K562 (cell line): ENCODE measurements around the gene CIAO3. TPM values are rescaled to one million over a fixed set of nuclear protein-coding genes. Genes with fewer than 3 reads are reported as not detected.

Source experiments
- ARID3A ChIP-seq: IDR thresholded peaks from 2 replicates; pipeline ENCODE4 v1.6.1; 2012; ENCODE audit warnings: low read depth, low read length, improper control_type of control experiment, borderline replicate concordance
- BCOR ChIP-seq: fragments of 450-650 bp; IDR thresholded peaks from 2 replicates; pipeline ENCODE4 v1.6.1; 2016
- ESRRA ChIP-seq: fragments of 450-650 bp; IDR thresholded peaks from 2 replicates; pipeline ENCODE4 v1.6.1; 2014; ENCODE audit warnings: low read depth, mild to moderate bottlenecking, moderate library complexity, borderline replicate concordance
- ETV1 ChIP-seq: fragments of 450-650 bp; conservative IDR thresholded peaks from 2 replicates; pipeline ENCODE4 v1.6.1; 2016; ENCODE audit warnings: missing genetic modification characterization, control low read depth, low read depth, missing compliant biosample characterization
- FOXJ3 ChIP-seq: sonication (generic); formaldehyde crosslinking; IDR thresholded peaks from 2 replicates; pipeline ENCODE4 v1.4.0; 2020; ENCODE audit warnings: mild to moderate bottlenecking, missing genetic modification reagents
- GABPA ChIP-seq: fragments of 200-800 bp; sonication (Bioruptor generic); conservative IDR thresholded peaks from 2 replicates; pipeline ENCODE4 v1.6.1; 2016; ENCODE audit warnings: low read depth, missing genetic modification characterization, missing compliant biosample characterization
- LCOR ChIP-seq: sonication (generic); formaldehyde crosslinking; IDR thresholded peaks from 2 replicates; pipeline ENCODE4 v1.8.0; 2022; ENCODE audit warnings: mild to moderate bottlenecking, missing genetic modification reagents
- MAZ ChIP-seq, 2 experiments: fragments of 450-650 bp in 1 of 2; sonication (generic) in 1 of 2; formaldehyde crosslinking; IDR thresholded peaks in 1 of 2; conservative IDR thresholded peaks in 1 of 2; 2 replicates each; pipeline versions ENCODE4 v1.4.0 to v1.5.0; 2020; ENCODE audit warnings: mild to moderate bottlenecking in 1 of 2, missing genetic modification reagents in 1 of 2
- MYNN ChIP-seq, 2 experiments: sonication (generic); formaldehyde crosslinking in 1 of 2; IDR thresholded peaks; 2 replicates each; pipeline versions ENCODE4 v1.5.0 to v1.6.1; 2016 to 2020; ENCODE audit warnings: antibody characterized with exemption in 1 of 2, missing genetic modification reagents in 1 of 2
- NFE2 ChIP-seq: IDR thresholded peaks from 2 replicates; pipeline ENCODE4 v1.6.1; 2014; ENCODE audit warnings: antibody characterized with exemption, low read depth
- OTX1 ChIP-seq: fragments of 450-650 bp; formaldehyde crosslinking; IDR thresholded peaks from 2 replicates; pipeline ENCODE4 v1.4.0; 2022; ENCODE audit warnings: mild to moderate bottlenecking
- POLR2G ChIP-seq: fragments of 200-400 bp; formaldehyde crosslinking; IDR thresholded peaks from 2 replicates; pipeline ENCODE4 v1.6.1; 2017; ENCODE audit warnings: low read depth, mild to moderate bottlenecking, antibody characterized with exemption, low read length, moderate library complexity
- ZBED1 ChIP-seq: IDR thresholded peaks from 2 replicates; pipeline ENCODE4 v1.6.1; 2014
- ZEB2 ChIP-seq: fragments of 450-650 bp; IDR thresholded peaks from 2 replicates; pipeline ENCODE4 v1.6.1; 2016
- ZNF232 ChIP-seq: sonication (generic); formaldehyde crosslinking; IDR thresholded peaks from 2 replicates; pipeline ENCODE4 v1.8.0; 2022; ENCODE audit warnings: mild to moderate bottlenecking, missing genetic modification reagents
- ZNF354B ChIP-seq: fragments of 250-450 bp; sonication (Bioruptor Pico); IDR thresholded peaks from 2 replicates; pipeline ENCODE4 v1.4.0; 2020
- polyA plus RNA-seq, 8 experiments: library from polyadenylated mRNA; depleted of rRNA in 4 of 8; stranded (reverse) in 5 of 8; unstranded in 3 of 8; fragments of >200 nt; fragmentation: Nextera tagmentation in 2 of 8; fragmentation: Illumina TruSeq in 1 of 8; extraction: Ambion mirVana in 2 of 8; extraction: Trizol in 1 of 8; gene quantifications; 2 replicates each; pipeline versions ENCODE4 v1.2.1 to v1.2.3, GENCODE V29; 2011 to 2014; ENCODE audit warnings: inconsistent platforms in 1 of 8, missing spikeins in 1 of 8
- total RNA-seq, 7 experiments: library from RNA; depleted of rRNA in 6 of 7; stranded (reverse); fragments of >200 nt in 6 of 7; fragmentation: Illumina TruSeq in 2 of 7; extraction: Trizol in 2 of 7; gene quantifications; 2 replicates each; pipeline versions ENCODE4 v1.2.1 to v1.2.3, GENCODE V29; 2011 to 2021; ENCODE audit warnings: low replicate concordance in 1 of 7
- TF ChIP-seq, protein P1 (sequence below): fragments of 200-800 bp; sonication (Bioruptor generic); IDR thresholded peaks from 2 replicates; pipeline ENCODE4 v1.6.1; 2016; ENCODE audit warnings: missing genetic modification characterization, missing compliant biosample characterization
- TF ChIP-seq, protein P2 (sequence below): fragments of 250-450 bp; sonication (Bioruptor Pico); IDR thresholded peaks from 2 replicates; pipeline ENCODE4 v1.4.0; 2020
- TF ChIP-seq, protein P3 (sequence below): sonication (generic); formaldehyde crosslinking; IDR thresholded peaks from 2 replicates; pipeline ENCODE4 v1.8.0; 2022; ENCODE audit warnings: mild to moderate bottlenecking, missing genetic modification reagents

CIAO3 gene
- total and polyA plus RNA-seq, 9 of the 15 experiments (the other 6 are each of a cell fraction or from before 2014, with no cell fraction given) = 2.2 to 35.6 (median 18.7) TPM

DNA sequence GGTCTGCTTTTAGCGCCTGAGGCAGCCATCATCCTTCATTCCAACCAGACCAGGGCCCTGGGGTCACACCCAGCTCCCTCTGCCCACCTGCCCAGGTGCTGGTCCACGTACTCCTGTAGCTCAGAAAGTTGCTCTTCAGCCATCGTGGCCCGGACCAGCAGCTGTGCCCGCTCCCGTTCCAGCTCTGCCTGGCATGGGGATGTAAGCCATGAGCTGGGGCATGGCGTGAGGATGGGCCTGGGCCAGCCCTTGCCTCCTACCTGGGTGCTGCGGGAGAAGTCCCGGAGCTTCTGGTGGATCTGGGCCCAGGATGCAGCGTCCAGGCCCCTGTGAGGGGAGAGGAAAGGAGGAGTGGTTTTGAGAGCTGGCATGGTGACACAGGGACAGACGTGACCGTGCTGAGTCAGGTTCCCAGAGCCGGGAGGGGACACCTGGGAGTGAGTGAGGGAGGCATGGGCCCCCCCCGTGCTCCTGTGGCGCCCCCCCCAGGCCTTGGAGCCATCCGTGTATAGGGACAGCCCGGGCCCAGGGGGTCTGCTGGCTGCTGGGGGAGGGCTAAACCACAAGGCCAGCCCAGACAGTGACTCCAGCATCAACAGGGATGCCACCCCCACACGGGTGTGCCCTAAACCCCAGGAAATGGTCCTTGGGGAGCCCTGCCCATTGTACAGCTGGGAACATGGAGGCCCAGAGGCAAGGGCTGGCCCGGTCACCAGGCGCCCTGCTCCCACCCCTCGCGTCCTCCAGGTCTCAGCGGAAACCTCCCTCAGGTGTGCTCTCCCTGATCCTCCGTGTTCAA, 17.8 kb downstream of the CIAO3 start (continued):
- TF ChIP-seq, protein P1, sequence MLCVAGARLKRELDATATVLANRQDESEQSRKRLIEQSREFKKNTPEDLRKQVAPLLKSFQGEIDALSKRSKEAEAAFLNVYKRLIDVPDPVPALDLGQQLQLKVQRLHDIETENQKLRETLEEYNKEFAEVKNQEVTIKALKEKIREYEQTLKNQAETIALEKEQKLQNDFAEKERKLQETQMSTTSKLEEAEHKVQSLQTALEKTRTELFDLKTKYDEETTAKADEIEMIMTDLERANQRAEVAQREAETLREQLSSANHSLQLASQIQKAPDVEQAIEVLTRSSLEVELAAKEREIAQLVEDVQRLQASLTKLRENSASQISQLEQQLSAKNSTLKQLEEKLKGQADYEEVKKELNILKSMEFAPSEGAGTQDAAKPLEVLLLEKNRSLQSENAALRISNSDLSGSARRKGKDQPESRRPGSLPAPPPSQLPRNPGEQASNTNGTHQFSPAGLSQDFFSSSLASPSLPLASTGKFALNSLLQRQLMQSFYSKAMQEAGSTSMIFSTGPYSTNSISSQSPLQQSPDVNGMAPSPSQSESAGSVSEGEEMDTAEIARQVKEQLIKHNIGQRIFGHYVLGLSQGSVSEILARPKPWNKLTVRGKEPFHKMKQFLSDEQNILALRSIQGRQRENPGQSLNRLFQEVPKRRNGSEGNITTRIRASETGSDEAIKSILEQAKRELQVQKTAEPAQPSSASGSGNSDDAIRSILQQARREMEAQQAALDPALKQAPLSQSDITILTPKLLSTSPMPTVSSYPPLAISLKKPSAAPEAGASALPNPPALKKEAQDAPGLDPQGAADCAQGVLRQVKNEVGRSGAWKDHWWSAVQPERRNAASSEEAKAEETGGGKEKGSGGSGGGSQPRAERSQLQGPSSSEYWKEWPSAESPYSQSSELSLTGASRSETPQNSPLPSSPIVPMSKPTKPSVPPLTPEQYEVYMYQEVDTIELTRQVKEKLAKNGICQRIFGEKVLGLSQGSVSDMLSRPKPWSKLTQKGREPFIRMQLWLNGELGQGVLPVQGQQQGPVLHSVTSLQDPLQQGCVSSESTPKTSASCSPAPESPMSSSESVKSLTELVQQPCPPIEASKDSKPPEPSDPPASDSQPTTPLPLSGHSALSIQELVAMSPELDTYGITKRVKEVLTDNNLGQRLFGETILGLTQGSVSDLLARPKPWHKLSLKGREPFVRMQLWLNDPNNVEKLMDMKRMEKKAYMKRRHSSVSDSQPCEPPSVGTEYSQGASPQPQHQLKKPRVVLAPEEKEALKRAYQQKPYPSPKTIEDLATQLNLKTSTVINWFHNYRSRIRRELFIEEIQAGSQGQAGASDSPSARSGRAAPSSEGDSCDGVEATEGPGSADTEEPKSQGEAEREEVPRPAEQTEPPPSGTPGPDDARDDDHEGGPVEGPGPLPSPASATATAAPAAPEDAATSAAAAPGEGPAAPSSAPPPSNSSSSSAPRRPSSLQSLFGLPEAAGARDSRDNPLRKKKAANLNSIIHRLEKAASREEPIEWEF (CRISPR knock-in tag) = no peak
- TF ChIP-seq, protein P2, sequence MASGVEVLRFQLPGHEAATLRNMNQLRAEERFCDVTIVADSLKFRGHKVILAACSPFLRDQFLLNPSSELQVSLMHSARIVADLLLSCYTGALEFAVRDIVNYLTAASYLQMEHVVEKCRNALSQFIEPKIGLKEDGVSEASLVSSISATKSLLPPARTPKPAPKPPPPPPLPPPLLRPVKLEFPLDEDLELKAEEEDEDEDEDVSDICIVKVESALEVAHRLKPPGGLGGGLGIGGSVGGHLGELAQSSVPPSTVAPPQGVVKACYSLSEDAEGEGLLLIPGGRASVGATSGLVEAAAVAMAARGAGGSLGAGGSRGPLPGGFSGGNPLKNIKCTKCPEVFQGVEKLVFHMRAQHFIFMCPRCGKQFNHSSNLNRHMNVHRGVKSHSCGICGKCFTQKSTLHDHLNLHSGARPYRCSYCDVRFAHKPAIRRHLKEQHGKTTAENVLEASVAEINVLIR (CRISPR knock-in tag) = no peak
- TF ChIP-seq BCOR = peak; percentile 74; the same call in 1 of the 2 replicates
- no peak for TF ChIP-seq ESRRA
- TF ChIP-seq POLR2G = peak; percentile 60; the same call in 1 of the 2 replicates
- TF ChIP-seq ZBED1 = no peak
- TF ChIP-seq ETV1 (tag) = no peak
- no peak for TF ChIP-seq MYNN (IDR thresholded peaks at IDR 0.05)
- no peak for TF ChIP-seq MYNN (CRISPR knock-in tag; IDR thresholded peaks at IDR 0.05)
- no peak for TF ChIP-seq ARID3A
- TF ChIP-seq FOXJ3 (CRISPR knock-in tag) = no peak
- TF ChIP-seq ZNF354B (CRISPR knock-in tag) = no peak
- peak in 1 of 2 experiments; percentile 36; a peak in 1 of 4 replicates for TF ChIP-seq MAZ (CRISPR knock-in tag; conservative IDR thresholded peaks at IDR 0.05 in 1 of 2, IDR thresholded peaks at IDR 0.05 in 1 of 2)
- no peak for TF ChIP-seq GABPA
- TF ChIP-seq NFE2 = peak; percentile 37
- no peak for TF ChIP-seq LCOR (CRISPR knock-in tag)
- TF ChIP-seq, protein P3, sequence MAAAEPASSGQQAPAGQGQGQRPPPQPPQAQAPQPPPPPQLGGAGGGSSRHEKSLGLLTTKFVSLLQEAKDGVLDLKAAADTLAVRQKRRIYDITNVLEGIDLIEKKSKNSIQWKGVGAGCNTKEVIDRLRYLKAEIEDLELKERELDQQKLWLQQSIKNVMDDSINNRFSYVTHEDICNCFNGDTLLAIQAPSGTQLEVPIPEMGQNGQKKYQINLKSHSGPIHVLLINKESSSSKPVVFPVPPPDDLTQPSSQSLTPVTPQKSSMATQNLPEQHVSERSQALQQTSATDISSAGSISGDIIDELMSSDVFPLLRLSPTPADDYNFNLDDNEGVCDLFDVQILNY (CRISPR knock-in tag) = no peak
- TF ChIP-seq ZNF232 (CRISPR knock-in tag) = no peak
- no peak for TF ChIP-seq ZEB2
- TF ChIP-seq OTX1 (CRISPR knock-in tag) = no peak
